IMR-90 (cell line): ENCODE measurements around the gene FALEC.

Experiments
- POLR2A ChIP-seq: IDR thresholded peaks from 2 replicates; pipeline ENCODE4 v1.6.1; 2012; ENCODE audit warnings: mild to moderate bottlenecking, low read depth, low read length
- SMC3 ChIP-seq: fragments of 150-350 bp; IDR thresholded peaks from 2 replicates; pipeline ENCODE4 v1.6.1; 2016; ENCODE audit warnings: low read depth, mild to moderate bottlenecking, antibody characterized with exemption, low read length, moderate library complexity

GRCh38 chr1:150566589-150567340, 51.2 kb downstream of the FALEC start:
- TF ChIP-seq SMC3 (no peak), POLR2A (peak; percentile 70)
